SU-DHL-6 (cell line): ENCODE data around the gene ATRN.

Experiments used
- H2AFZ ChIP-seq: fragments of 200-600 bp; sonication (generic); 2 replicates; pipeline ENCODE4 v1.6.1; 2014; ENCODE audit warnings: low read depth, mild to moderate bottlenecking, moderate library complexity, mixed read lengths, antibody characterized with exemption, low read length; ENCODE audit not compliant: severe bottlenecking
- H3F3A ChIP-seq: fragments of 200-600 bp; shearing (Covaris generic); 2 replicates; pipeline ENCODE4 v1.6.0; 2016; ENCODE audit warnings: antibody characterized with exemption, mild to moderate bottlenecking; ENCODE audit not compliant: insufficient read depth
- H3K27ac ChIP-seq: fragments of 200-600 bp; sonication (generic); 2 replicates; pipeline ENCODE4 v1.5.1; 2016; ENCODE audit warnings: low read depth, mild to moderate bottlenecking, low read length, moderate library complexity, mixed read lengths
- H3K27me3 ChIP-seq: fragments of 200-600 bp; sonication (generic), shearing (Covaris generic); 2 replicates; pipeline ENCODE4 v1.6.0; 2014; ENCODE audit warnings: mild to moderate bottlenecking, low read length
- H3K36me3 ChIP-seq: fragments of 200-600 bp; sonication (generic); 2 replicates; pipeline ENCODE4 v1.6.1; 2014; ENCODE audit warnings: mild to moderate bottlenecking, low read length, mixed read lengths
- H3K4me2 ChIP-seq: fragments of 300-600, 200-600 bp; shearing (Covaris generic), sonication (generic); 2 replicates; pipeline ENCODE4 v1.6.0; 2014; ENCODE audit warnings: low read length, low read depth, mild to moderate bottlenecking; ENCODE audit not compliant: poor library complexity, severe bottlenecking
- H3K4me3 ChIP-seq: fragments of 200-600 bp; sonication (generic); 2 replicates; pipeline ENCODE4 v1.5.1; 2014; ENCODE audit warnings: antibody characterized with exemption, low read length, mild to moderate bottlenecking, mixed read lengths; ENCODE audit not compliant: insufficient read depth, poor library complexity, severe bottlenecking
- H3K79me2 ChIP-seq: fragments of 200-600 bp; sonication (generic); 2 replicates; pipeline ENCODE4 v1.6.1; 2014; ENCODE audit warnings: mild to moderate bottlenecking, low read length, moderate library complexity; ENCODE audit not compliant: insufficient read depth
- H3K9ac ChIP-seq: fragments of 200-600 bp; sonication (generic); 2 replicates; pipeline ENCODE4 v1.7.0; 2014; ENCODE audit warnings: mild to moderate bottlenecking, low read length
- H3K9me2 ChIP-seq: fragments of 200-600 bp; sonication (generic); replicated peaks from 2 replicates; pipeline ENCODE4 v1.6.1; 2014; ENCODE audit warnings: low read length; ENCODE audit not compliant: insufficient read depth
- H3K9me3 ChIP-seq: fragments of 200-600 bp; sonication (generic); 2 replicates; pipeline ENCODE4 v1.6.1; 2014; ENCODE audit warnings: low read length, mixed read lengths; ENCODE audit not compliant: insufficient read depth
- H4K20me1 ChIP-seq: fragments of 200-600 bp; sonication (generic); 2 replicates; pipeline ENCODE4 v1.6.1; 2014; ENCODE audit warnings: low read depth, mild to moderate bottlenecking, antibody characterized with exemption, low read length, moderate library complexity, mixed read lengths
- CTCF ChIP-seq: fragments of 200-600 bp; sonication (generic); IDR thresholded peaks from one replicate; pipeline ENCODE4 v1.5.1; 2017; ENCODE audit warnings: antibody characterized with exemption, mild to moderate bottlenecking, low read length, moderate library complexity; ENCODE audit not compliant: insufficient read depth, poor library complexity, severe bottlenecking
- EZH2phosphoT487 ChIP-seq: fragments of 200-600 bp; sonication (generic), shearing (Covaris generic); conservative IDR thresholded peaks from 2 replicates; pipeline ENCODE4 v1.6.1; 2018; ENCODE audit warnings: mild to moderate bottlenecking, antibody characterized with exemption, low read length, moderate library complexity, mixed read lengths

Gene ATRN

GRCh38 chr20:3671986-3672546 is 201.2 kb downstream of the ATRN start:
- no peaks in the 10 kb centered on the region for H4K20me1 ChIP-seq
- no peaks in the 10 kb centered on the region for H3K9me3 ChIP-seq
- H3K36me3 ChIP-seq, result no peaks in the 10 kb centered on the region
- no peaks in the 10 kb centered on the region for H3F3A ChIP-seq
- TF ChIP-seq CTCF (no peak), EZH2phosphoT487 (no peak)
- H3K4me3 ChIP-seq, result no peak overlapping the region
- H3K27me3 ChIP-seq, result no peaks in the 10 kb centered on the region
- H3K27ac ChIP-seq, result no peak overlapping the region
- no peaks in the 10 kb centered on the region for H3K79me2 ChIP-seq
- no peak overlapping the region for H2AFZ ChIP-seq
- no peak overlapping the region for H3K9ac ChIP-seq
- H3K9me2 ChIP-seq, result no peaks in the 10 kb centered on the region
- H3K4me2 ChIP-seq, result no peak overlapping the region

- Histone ChIP-seq H3K36me3 (no peaks in the 10 kb centered on the region), H3K9ac (no peak overlapping the region), H3K27me3 (no peaks in the 10 kb centered on the region), H4K20me1 (no peaks in the 10 kb centered on the region), H3K4me2 (no peak overlapping the region), H3K9me3 (no peaks in the 10 kb centered on the region), H2AFZ (no peak overlapping the region), H3K4me3 (no peak overlapping the region), H3K9me2 (no peaks in the 10 kb centered on the region), H3F3A (no peaks in the 10 kb centered on the region), H3K27ac (no peak overlapping the region), H3K79me2 (no peaks in the 10 kb centered on the region)
- no peak for TF ChIP-seq EZH2phosphoT487
- no peak for TF ChIP-seq CTCF
Observed at GRCh38 chr20:3672547-3673171, 201.8 kb downstream of the ATRN start.

GRCh38 chr20:3673221-3674070 is 202.6 kb downstream of the ATRN start:
- Histone ChIP-seq H3K79me2 (no peaks in the 10 kb centered on the region), H3K9ac (no peak overlapping the region), H3K9me2 (no peaks in the 10 kb centered on the region), H4K20me1 (no peaks in the 10 kb centered on the region), H3K27ac (no peak overlapping the region), H2AFZ (no peak overlapping the region), H3K4me2 (no peak overlapping the region), H3K4me3 (no peak overlapping the region), H3K27me3 (no peaks in the 10 kb centered on the region), H3K36me3 (no peaks in the 10 kb centered on the region), H3K9me3 (no peaks in the 10 kb centered on the region), H3F3A (no peaks in the 10 kb centered on the region)
- TF ChIP-seq EZH2phosphoT487 (no peak), CTCF (no peak)
